NOMO-1 treated with dmso at 0.1 percent for 144 hours (cell line): Measurements from ENCODE around the gene CSKMT.
"Not testable (repeated sequence)": the region's sequence is repeated elsewhere in the genome, so short reads cannot be mapped to it uniquely, and the experiment has no call there.

Experiments
- DNase-seq: peaks from one replicate; lab custom pipeline; 2025; ENCODE audit not compliant: unreplicated experiment; lab: John Stamatoyannopoulos, UW

CSKMT gene

DNA sequence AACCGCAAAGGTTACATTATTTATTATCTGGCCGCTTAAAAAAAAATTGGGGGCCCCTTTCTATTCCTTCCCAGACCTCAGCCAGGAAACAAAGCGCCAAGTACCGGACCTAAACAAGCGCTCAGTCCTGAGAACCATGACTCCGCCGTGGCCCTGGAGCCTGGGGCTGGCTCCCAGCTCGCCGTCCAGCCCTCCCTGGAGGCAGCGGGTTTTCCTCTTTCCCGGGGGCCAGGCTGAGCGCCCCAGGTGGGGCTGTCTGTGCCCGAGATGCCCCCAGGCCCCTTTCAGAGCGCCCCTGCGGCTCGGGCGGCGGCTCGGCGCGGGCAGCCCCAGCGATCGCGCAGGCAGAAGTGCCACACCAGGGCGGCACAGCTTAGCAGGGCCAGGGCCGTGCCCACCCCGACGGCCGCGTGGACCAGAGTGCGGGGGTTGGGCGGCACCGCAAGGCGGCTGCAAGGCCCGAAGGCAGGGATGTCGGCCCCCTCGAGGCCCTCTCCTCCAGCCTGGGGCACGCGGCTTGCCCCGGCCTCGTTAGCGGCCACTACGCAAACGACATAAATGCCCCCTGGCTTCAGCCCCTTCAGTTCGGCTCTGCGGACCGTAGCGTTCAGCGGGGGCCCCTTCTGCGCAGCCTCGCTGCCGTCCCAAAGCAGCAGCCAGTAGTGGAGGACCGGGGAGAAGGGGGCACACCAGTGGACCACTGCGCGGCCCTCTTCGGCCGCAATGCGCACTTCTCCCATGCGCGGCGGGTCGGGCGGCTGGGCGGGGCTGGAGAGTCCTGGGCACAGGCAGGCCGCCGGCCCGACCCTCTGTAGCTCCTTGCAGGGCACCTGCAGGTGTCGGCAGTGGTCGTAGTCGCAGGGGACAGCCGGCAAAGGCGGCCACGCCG is 22.6 kb downstream of the CSKMT start:
- no peak for DNase-seq

DNA sequence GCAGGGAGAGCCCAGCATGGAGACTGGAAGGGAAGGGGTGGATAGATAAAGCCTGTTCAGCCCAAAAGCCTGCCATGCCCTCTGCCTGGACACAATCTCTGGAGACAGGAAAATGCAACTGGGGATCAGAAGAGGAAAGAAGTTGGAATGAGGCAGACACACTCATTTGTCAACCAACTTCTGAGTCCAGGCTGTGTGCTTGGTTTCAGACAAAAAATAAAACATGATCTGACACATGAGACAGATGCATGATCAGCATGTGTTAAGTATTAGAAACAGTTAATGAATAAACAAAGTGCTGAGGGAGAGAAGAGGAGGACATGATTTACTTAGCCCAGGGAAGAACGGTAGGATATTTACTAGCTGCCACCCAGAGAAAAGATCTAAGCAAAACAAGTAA is 23.4 kb downstream of the CSKMT start:
- DNase-seq, result no peak

DNA sequence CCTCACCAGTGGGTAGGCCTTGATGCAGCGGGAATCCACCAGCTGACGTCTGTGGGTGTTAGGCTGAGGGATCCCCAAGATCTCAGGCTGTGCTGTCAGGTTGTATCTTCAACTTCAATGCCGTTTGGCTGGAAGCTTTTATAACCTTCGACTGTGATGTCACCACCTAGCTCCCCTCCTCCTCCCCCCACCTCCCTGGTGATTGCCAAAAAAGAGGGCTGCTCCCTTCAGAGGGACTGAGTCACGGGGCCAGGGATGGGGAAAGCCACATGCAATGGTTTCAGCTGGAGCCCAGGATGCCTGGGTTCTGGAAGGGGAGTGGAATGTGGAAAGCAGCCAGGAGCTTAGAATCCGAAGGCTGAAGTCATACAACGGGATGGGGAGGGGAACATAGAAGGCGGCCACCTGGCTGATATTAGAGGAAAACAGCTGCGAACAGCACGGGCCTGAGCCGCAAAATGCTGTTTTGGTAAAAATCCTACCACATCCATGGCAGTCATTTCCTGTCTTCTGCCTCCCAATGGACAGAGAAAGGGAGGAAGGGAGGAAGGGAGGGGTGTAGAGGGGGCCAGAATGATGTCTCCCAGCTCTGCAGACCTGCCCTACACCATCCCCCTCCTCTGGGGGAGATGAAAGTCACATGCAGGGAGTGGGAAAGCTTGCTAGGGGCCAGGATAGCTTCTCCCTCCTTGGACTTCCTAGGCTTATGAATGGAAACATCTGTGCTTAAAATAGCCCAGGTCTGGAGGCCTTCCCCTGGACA is 24.5 kb downstream of the CSKMT start, which contains the start of gene LRRN4CL:
Gene LRRN4CL (minus strand): TSS at position 110 of the 763 bp plus-strand sequence. CDS start 1,022 bp downstream, outside the sequence.
- DNase-seq, result no peak

DNA sequence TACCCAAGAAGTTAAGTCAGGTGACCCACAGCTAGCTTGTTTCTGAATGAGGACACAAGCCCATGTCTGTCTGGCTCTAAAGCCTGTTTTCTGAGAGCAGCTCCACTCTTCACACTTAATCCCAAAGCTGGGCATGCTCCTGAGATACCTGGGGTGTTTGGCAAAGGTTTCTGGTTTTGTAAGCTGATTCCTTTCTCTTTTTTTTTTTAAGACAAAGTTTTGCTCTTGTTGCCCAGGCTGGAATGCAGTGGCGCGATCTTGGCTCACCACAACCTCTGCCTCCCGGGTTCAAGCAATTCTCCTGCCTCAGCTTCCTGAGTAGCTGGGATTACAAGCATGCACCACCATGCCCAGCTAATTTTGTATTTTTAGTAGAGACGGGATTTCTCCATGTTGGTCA is 28.5 kb downstream of the CSKMT start:
- not testable (repeated sequence) for DNase-seq

DNA sequence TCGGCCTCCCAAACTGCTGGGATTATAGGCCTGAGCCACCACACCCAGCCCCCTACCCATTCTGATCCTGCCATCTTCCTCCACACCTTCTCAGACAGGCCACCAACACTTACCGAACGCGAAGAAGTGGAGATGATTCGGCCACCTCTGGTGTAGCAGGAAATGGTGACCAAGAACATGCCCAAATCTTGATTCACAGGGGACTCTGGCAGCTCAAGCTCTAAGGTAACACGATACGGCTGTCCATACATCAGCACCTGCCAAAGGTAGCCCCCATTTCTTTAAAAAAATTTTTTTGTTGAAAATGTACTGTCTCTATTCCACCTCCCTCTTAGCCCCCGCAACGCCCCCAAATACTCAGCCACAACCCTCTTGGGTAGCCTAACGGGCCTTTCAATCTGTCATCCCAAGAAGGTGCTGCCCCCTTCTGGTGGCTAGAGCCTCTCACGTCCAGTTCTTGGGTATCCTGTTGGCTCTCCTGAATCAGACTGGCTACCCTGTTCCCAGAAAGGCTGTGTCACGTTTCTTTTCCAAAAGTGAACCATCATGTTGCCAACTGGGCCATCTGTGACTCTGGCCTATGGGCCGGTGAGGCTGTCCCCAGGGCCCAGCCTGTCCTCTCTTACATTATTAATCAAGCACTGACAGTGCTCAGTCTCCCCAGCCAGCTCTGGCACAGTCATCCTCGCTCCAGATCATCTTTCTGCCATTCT is 29.5 kb downstream of the CSKMT start:
- DNase-seq, result peak; percentile 21

DNA sequence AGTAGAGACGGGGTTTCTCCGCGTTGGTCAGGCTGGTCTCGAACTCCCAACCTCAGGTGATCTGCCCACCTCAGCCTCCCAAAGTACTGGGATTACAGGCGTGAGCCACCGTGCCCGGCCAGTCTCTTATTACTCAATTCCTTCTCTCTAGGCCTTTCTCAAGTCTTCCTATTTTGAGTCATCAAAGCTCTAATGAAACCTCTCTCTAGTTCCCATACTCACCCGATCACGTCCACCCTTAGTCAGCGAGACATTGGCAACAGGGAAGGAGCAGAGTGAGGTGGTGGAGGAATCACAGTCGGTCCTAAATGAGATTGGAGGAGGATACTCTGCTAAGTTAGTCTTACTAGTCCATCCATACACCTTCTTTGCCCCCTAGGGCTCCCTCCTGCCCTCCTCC is 37.1 kb downstream of the CSKMT start:
- no peak for DNase-seq

DNA sequence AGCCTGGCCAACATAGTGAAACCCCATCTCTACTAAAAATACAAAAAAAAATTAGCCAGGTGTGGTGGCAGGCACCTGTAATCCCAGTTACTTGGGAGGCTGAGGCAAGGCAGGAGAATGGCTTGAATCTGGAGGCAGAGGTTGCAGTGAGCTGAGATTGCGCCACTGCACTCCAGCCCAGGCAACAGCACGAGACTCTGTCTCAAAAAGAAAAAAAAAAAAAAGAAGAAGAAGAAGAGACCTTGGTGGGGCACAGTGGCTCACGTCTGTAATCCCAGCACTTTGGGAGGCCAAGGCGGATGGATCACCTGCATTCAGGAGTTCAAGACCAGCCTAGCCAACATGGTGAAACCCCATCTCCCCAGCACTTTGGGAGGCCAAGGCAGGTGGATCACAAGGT is 38.8 kb downstream of the CSKMT start:
- DNase-seq, result not testable (repeated sequence)

DNA sequence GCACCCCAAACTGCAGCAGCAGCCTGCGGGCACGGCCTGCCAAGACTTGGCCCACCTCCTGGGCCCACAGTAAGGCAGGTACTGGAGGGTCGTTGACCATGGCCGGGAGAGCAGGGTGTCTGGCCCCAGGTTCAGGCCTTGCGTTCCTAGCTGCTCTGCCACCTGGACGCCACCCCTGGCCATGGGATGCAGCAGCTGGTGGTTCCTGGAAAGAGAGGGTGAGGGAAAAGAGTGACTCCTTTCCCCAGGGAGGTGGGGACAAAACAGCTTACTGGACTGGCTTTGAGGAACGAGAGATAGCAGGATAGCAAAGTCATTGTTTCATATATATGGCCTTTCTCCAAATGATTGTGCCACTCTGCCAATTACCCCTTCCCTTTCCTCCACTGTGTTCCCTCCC is 40.3 kb downstream of the CSKMT start:
- DNase-seq, result no peak

DNA sequence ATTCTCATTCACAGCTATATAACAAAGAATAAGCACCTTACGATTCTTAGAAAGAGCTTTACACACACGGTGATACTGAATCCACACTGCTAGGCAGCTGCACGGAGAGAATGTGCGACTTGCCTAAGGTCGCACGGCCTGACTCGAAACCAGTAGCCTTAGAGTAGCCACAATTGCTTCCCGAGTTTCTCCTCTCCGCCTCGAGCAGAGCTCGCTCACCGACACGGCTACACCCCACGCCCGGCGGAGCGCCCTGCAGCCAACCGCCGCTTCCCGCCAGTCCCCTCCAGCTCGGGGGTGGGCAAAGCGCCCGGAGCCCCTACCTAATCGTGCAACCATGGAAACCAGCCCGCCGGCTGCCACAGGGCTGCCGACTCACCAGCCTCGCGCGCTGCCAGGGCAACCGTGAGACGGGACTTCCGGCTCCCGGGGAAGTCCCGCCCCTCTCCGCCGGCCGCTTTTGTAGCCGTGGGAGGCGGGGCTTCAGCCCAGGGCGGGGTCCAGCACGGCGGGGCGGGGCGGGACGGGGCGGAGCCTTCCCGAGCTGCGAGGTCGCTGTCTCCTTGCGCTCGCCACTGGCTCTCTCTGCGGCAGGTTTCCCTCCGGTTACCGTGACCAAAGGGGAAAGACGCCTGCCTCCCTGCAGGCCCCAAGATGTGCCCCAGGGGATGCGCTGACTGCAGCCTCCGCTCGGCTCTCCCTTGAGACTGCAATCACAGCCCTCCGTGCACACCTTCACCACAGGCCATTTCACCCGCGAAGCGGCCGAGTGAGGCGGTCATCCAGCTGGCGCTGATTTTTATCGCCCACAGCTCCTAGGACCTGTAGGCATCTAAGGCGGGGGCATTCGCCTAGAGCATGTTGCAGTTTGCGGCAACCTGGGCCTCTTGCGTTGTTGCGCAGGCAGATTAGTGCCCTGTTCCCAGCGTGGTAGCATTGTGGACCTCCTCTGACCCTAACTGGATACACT is 41.1 kb downstream of the CSKMT start:
- DNase-seq, result peak; percentile 79

DNA sequence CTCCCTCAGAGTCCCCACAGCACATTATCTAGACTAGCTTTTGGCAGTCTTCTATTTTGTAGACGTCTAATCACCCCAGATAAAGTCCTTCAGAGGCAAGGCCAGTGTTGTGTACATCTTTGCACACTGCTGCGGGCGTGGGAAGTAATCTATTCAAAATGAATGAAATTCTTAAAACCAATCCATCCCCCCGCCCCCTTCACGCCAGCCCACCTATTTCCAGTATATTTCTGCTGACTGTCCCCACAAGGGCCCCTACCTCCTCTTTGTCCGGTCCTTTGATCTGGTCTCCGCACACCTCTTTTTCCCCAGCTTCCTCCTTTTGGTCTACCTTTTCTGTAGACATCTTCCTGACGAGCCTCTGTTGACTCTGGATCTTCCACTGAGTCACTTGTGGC is 41.7 kb downstream of the CSKMT start:
- DNase-seq, result no peak

DNA sequence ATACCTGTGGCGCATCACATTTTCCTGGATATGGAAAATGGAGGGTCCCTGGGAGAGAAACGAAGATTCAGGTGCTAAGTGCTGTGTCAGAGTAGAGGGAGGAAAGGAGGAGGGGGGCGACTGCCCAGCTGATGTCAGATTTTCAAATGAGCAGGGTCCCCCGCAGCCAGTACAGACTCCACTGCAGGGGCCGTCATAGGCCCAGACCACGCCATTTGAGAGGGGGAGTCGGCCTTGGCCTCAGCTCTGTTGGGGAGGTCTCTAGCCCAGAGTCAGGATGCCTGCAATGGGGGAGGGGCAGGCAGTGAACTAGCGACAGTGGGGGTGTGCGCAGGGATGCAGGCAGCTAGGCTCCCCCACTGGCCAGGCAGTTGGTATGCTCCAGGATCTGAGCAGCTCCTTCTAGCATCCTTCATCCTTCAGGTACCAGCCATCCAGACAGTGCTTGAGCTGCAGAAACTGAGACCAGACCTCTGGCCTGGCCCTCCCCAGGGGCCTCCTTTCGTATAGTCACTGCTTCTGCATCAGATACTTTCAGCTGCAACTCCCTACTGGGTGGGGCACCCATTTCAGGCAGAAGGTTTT is 42.3 kb downstream of the CSKMT start, which contains the start of the genes BSCL2 and GNG3:
Gene BSCL2 (minus strand): TSS at position 148 of the 585 bp plus-strand sequence. CDS start 229 bp downstream, outside the sequence.
Gene GNG3 (plus strand): TSS at position 400 of the 585 bp plus-strand sequence. CDS start 620 bp downstream, outside the sequence.
- no peak for DNase-seq

DNA sequence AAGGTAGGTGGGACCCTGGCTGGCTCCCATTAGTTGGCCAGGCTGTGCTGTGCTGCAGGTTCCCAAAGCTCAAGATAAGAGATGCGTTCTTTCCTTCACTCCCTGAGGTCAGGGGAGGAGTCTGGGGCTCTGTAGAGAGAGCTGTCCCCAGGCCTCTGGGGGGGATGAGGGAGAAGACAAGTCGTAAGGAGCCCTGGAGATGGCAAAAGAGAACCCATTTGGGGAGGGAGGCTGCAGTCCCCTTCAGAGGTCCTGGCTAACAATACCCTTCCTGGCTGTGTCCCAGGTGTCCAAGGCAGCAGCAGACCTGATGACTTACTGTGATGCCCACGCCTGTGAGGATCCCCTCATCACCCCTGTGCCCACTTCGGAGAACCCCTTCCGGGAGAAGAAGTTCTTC is 43.3 kb downstream of the CSKMT start:
- no peak for DNase-seq

DNA sequence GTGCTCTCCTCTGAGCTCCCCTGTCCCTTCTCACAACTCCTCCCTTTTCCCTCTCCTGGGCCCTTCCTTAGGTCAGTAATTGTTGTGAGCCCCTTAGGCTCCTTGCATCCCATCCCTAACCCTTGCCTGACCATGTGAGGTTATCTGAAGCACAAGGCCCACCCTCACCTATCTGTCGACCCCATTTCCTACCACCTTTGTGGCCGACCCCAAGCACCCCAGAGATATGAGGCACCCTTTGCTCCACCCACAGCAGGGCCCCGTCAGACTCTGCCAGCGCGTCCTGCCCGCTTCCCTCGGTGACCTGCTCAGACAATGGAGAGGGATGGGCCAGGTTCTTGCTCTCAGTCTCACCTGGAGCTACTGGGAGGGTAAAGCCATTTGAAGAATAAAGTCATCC is 43.7 kb downstream of the CSKMT start:
- no peak for DNase-seq

DNA sequence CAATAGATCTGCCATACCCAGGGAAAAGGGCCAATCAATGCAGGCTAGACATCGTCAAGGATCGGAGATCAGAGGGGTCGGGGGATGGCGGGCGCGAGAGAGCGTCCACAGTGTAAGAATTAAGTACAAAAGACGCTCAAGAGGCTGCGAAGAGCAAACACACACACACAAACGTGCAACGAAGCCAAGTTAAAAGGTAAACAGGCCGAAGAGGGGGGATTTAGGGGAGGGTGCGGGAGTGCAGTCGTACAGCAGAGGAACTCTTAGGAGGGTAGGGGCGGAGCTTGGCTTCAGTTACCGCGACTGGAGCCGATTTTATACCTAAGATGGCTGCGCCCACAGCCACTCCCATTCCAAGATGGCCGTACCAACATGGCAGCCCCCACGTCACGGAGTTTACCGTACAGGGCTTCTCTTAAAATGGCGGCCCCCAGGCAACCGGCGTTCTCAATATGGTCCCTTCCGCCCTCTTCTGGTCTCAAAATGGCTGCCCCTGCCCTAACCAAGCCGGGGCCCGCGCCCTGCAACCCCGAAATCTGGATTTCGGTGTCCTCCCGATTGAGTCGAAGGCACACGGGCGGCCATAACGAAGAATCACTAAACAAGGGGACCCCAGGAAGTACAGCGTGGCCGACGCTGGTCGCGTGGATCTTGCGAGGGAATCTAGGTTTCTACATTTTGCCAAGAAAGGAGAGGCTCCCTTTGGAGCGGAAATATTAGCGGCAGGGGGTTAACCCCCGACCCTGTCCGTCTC is 44.3 kb downstream of the CSKMT start:
- peak; percentile 98 for DNase-seq

DNA sequence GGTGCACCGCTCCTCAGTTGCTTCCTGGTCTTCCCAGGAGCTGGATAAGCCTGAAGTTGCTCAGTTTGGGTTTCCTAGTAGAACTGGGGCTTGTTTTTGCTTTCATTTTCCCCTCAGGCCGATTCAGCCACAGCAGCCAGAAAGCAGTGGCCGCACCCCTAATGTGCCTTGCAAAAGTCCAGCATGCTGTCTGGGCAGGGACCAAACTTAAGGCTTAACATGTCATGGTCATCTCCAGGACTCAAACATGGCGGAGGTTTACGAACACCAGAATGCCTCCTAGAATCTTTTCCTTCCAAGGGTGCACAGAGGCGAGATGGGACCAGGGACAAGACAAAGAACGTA is 44.9 kb downstream of the CSKMT start:
- DNase-seq, result no peak

DNA sequence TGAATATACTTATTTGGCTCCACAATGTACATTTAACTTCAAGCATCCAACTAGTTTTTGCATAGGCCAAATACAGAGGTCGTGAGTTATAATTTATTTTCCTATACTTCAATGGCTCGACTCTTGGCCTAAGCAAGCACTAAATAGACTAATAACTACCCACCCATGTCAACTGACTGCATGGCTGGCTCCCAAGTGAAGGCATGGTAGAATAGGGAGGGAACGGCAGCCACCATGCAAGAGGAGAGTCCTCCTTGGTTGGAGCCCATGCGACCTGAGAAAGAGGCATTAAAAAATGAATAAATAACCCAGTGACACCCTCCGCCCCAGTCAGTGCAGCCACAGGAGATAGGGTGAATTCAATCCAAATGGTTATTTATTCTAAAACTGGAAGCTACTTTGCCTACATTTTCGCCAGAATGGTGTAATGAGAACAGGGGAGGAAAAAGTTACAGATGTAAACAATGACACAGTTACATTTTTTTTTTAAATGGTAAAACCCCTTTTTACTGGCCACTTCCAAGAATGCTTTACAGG is 47.2 kb downstream of the CSKMT start:
- DNase-seq, result no peak

DNA sequence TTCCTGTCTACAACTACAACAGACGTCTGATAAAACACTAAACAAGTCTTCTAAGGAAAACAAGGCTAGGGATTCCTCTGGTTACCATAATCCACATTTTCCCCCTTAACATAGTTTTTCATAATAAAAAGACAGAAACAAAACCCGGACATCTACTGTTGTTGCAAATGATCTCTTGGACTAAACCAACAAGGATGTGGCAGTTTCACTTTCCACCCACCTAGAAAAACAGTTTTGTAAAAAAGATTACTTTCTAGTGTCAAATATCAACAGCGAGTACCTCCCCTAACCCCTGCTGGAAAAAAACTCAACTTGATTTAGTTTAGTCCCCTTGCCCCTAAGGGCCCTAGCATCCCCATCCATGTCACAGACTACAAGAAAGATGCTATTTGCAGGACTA is 47.7 kb downstream of the CSKMT start:
- no peak for DNase-seq

DNA sequence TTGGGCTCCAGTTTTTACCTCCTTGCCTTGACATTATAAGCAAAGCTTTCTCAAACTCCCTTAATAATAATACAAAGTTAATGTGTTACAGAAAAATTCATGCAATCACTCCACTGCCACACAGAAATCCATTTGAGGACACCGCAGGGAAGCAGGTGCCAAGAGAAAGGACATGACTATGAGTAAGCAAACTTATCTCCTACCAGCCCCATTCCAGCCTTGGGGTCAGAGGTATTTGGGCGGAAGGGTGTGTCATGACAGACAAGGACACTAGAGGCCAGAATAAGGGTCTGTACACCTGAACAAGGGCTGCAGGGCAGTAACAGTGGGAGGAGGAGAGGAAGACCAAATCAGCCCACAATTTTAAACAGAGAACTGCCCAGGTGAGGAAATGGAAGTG is 48.2 kb downstream of the CSKMT start:
- no peak for DNase-seq
